GM21515 (cell line): ENCODE measurements around the gene CCDC107.
"Not testable (repeated sequence)": the region's sequence is repeated elsewhere in the genome, so short reads cannot be mapped to it uniquely, and the experiment has no call there.

Experiments used
- ATAC-seq: cut with Tn5 transposase; IDR thresholded peaks from one replicate; pipeline ENCODE4 v1.9.1; 2021; ENCODE audit not compliant: unreplicated experiment

Gene CCDC107

GRCh38 chr9:35637427-35637955, 20.6 kb upstream of the CCDC107 start:
- not testable (repeated sequence) for ATAC-seq

GRCh38 chr9:35638751-35639150, 19.3 kb upstream of the CCDC107 start:
- not testable (repeated sequence) for ATAC-seq

GRCh38 chr9:35639225-35639624, 18.9 kb upstream of the CCDC107 start:
- not testable (repeated sequence) for ATAC-seq

- no peak for ATAC-seq
These were observed 18.5 kb upstream of the CCDC107 start for GRCh38 chr9:35639631-35640030.

GRCh38 chr9:35640431-35640830, 17.7 kb upstream of the CCDC107 start:
- ATAC-seq: not testable (repeated sequence)

- not testable (repeated sequence) for ATAC-seq
These were observed 16.6 kb upstream of the CCDC107 start for GRCh38 chr9:35641478-35641877.

- ATAC-seq: no peak
These were observed 15.0 kb upstream of the CCDC107 start for GRCh38 chr9:35643046-35643445.

GRCh38 chr9:35645736-35646135, 12.4 kb upstream of the CCDC107 start:
- ATAC-seq: not testable (repeated sequence)

- ATAC-seq: peak; percentile 7
These were observed 11.9 kb upstream of the CCDC107 start for GRCh38 chr9:35646153-35646532.

GRCh38 chr9:35646533-35647265, 11.4 kb upstream of the CCDC107 start:
- ATAC-seq: peak; percentile 81

- ATAC-seq: no peak
These were observed 8.4 kb upstream of the CCDC107 start for GRCh38 chr9:35649431-35650340.

- ATAC-seq: no peak
These were observed 7.5 kb upstream of the CCDC107 start, which contains the start of gene SIT1 for GRCh38 chr9:35650341-35651158. Gene SIT1 (minus strand): TSS chr9:35650931. CDS start chr9:35650853, 78 bp downstream.

- no peak for ATAC-seq
These were observed 5.9 kb upstream of the CCDC107 start for GRCh38 chr9:35651956-35652828.

- ATAC-seq: no peak
These were observed 5.3 kb upstream of the CCDC107 start for GRCh38 chr9:35652829-35653209.

- no peak for ATAC-seq
These were observed 4.5 kb upstream of the CCDC107 start for GRCh38 chr9:35653611-35654010.

- ATAC-seq: no peak
These were observed 1.7 kb upstream of the CCDC107 start for GRCh38 chr9:35656348-35656747.

- no peak for ATAC-seq
These were observed 1.1 kb upstream of the CCDC107 start for GRCh38 chr9:35656831-35657545.

- peak; percentile 80 for ATAC-seq
These were observed 451 bp upstream of the CCDC107 start, which contains the start of gene RMRP for GRCh38 chr9:35657546-35658136. Gene RMRP (minus strand): TSS chr9:35658019.

- no peak for ATAC-seq
These were observed 802 bp downstream of the CCDC107 start for GRCh38 chr9:35658968-35659220.
